NCI-H1694 (cell line): ENCODE results near the gene LIMS3.
"Not testable (repeated sequence)": the region's sequence is repeated elsewhere in the genome, so short reads cannot be mapped to it uniquely, and the experiment has no call there.

Experiments used
- DNase-seq: peaks from one replicate; lab custom pipeline; 2025; lab: John Stamatoyannopoulos, UW

LIMS3 gene, protein sequence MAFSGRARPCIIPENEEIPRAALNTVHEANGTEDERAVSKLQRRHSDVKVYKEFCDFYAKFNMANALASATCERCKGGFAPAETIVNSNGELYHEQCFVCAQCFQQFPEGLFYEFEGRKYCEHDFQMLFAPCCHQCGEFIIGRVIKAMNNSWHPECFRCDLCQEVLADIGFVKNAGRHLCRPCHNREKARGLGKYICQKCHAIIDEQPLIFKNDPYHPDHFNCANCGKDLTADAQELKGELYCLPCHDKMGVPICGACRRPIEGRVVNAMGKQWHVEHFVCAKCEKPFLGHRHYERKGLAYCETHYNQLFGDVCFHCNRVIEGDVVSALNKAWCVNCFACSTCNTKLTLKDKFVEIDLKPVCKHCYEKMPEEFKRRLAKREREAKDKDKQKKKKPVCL

DNA sequence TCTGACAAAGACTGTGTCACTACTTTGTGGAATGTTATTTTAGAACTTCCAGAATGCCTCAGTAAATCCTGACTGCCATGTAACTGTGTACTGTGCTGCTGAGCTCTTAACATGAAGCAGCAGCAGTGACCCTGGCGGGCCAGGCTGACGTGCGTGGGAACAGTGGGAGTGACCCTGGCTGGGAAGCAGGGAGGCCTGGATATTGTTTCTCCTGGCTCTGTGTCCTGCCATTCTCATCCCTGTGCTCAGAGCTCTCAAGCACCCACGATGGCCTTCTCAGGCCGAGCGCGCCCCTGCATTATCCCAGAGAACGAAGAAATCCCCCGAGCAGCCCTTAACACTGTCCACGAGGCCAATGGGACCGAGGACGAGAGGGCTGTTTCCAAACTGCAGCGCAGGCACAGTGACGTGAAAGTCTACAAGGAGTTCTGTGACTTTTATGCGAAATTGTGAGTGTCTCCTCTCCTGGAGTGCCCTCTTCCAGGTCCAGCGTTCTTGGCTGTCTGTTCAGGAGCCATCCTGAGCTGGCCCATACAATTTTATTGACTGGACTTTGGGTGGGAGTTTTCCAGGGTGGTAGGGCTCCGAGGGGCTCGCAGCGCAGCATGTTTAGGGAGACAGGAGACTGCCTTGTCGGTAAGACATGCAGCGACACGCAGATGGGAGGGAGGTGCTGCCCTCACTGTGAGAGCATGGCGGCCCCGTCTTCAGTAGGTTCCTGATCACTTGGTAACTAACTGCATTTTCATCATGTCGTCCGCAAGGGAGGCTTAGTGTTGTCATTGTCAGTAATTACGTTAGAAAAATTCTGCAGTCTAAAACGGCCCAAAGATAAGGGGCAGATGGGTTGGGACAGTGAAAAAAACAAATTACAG, at the start of gene LIMS3:
Gene LIMS3, plus strand, starts transcription at position 227 of the 875 bp plus-strand sequence. Its CDS starts 41 bp downstream, at position 268.
- not testable (repeated sequence) for DNase-seq

DNA sequence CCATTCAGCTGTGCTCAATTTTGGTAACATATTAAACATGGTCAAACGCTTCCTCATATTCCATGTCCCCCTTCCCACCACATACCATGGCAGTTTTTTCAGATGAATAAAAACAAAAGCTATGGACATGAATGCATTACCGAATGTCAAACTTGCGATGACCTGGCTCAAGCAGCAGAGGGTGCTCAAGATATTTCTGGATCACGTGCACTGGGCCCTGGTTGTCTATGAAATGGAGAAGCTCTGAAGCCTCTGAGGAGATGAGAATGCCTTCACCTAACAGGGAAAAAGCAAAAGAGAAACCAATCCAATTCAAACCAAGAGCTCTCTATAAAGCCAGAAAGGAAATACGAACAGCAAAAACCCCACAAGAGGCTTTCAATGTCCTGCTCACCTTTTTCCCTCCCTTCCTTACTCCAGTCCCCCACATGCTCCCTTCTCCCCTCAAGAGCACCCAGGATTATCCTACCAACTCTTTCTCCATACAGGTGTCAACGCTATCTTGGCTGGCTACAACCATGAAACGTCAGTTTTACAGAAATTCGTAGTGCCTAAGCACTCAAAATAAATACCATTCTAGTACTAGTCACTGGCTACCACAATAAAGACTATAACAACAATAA, 27.2 kb upstream of the LIMS3 start:
- not testable (repeated sequence) for DNase-seq

DNA sequence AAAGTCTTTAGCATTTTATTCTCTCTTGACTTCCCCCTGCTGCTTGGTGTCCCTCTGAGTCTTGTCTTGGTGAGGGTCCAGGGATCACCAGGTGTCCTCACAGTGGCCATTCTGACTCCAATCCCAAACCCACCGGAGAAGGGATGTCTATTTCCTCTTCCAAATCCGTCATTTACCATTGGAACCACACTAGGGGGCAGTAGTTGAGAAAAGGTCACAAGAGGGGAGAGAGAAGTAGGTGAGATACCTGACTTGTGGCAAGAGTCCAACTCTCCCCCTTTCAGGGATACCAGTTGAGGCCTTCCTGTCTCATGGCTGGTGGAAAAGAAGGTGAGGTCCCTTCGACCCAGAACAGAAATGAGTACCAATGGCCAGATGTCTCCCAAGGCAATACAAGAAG, 21.9 kb upstream of the LIMS3 start:
- DNase-seq: not testable (repeated sequence)

DNA sequence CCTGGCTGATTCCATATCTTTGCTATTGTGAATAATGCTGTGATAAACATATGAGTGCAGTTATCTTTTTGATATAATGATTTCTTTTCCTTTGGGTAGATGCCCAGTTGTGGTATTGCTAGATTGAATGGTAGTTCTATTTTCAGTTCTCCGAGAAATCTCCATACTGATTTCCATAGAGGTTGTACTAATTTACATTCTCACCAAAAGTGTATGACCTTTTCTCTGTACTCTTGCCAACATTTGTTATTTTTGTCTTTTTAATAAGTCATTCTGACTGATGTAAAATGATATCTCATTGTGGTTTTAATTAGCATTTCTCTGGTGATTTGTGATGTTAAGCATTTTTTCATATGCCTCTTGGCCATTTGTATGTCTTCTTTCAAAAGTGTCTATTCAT, 16.4 kb upstream of the LIMS3 start:
- not testable (repeated sequence) for DNase-seq

DNA sequence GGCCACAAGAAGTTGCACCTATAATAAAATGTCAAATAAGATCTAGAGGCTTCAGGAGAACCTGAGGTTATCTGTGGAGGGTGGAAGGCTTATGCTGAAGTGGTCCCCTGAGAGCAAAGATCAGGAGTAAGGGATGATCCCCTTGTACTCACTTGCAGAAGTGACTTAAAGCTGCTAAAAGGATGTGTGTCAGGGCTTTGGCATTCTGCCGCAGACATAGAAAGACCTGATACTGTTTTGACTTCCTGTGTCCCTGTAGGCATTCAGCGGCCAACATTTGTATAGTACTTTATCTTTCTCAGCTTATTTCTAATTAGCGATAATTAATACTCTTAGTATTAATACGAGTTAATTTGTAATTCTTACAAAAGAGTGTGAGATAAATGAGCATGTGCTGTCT, 10.1 kb upstream of the LIMS3 start:
- not testable (repeated sequence) for DNase-seq

DNA sequence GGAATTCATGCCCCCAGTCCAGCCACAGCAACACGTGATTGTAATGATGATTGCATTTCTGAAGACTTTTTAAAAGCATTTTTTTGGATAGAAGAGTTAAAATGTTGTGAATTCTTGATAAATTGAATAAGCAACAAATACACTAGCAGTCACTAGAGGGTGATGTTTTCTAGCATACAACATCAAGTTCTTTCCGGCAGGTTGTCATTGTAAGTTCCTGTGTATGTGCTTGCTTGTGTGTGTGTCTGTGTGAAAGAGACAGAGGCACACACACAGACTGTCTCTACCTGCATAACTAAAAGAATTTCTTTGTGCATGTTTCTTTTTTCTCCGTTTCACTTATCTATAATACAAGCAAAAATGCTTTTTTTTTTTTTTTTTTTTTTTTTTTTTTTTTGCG, 8.6 kb upstream of the LIMS3 start:
- DNase-seq: not testable (repeated sequence)

DNA sequence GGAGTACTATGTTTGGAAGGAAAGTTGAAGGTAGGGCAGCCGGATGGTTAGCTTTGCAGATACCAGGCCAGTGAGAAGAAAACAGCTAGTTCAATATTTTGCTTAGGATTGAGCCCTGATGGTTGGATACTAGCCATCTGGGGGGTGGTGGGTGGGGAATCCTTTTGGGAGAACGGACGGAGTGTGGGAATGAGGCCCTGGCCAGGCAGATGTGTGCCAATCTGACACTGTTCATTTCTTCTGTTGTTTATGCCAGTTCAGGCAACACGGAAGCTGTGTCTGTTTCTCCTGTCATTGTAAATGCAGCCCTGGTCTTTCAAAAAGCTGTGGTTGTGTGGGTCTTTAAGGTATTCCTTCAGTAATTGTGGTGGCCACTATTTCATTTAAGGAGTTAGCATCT, 7.5 kb upstream of the LIMS3 start:
- not testable (repeated sequence) for DNase-seq

DNA sequence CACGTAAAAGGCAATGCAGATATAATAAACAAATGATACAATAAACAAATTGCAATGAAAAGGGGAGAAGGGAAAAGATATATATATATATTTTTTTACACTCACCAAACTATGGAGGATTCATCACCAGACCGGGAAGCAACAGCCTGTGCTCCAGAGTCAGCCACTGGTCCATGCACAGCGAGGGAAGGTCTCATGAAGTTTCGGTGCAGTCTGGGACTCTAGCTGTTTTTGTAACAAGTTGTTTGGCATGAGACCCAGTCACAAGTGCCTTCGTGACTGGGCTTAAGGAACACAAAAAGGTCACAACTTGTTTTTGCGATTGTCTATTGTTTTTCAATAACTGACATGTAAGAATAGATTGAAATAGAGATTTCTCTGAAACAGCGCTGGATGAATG, 4.8 kb upstream of the LIMS3 start:
- DNase-seq: not testable (repeated sequence)

DNA sequence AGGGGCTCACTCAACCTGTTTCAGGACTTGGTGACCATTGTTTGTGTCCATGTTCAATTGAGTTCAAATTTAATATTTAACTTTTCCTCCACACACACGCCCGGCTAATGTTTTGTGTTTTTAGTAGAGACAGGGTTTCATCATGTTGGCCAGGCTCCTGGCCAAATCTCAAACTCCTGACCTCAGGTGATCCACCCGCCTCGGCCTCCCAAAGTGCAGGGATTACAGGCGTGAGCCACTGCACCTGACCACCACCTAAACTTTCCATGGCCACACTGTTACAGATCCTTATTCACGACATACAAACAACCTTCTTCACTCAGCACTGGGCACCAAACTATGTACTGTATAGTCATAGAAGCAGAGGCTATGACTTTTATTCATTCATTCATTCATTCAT, 4.3 kb upstream of the LIMS3 start:
- not testable (repeated sequence) for DNase-seq

DNA sequence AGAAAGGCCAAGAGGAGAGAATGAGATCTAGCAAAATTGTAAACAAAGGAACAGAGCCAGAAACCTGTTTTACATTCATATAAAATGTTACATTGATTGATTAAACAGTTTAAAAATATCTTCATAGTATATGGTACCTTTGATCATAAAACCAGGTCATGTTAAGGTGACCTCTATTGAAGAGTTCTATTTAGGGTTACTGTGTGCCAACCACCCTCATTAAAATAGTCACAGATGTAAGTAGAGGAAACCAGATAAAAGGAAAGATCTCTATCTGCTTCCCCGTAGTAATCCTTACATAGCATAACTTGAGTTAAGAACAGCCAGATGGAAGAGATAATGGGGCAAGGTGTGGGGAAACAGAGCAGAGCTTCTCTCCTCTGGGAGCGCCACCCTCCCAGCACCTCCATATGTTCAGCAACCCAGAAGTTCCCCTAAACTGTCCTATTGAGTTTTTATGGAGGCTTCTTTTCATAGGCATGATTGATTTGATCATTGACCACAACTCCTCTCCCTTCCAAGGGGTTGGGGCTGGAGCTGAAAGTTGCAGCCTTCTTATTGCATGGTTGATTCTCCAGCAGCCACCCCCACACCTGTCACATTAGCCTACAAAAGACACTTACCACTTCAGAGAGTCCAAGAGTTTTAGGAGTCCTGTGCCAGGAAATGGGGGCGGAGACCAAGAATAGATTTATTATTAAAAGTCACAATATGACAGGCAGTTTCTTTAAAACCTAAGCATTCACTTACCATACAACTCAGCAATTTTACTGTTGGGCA, 3.2 kb upstream of the LIMS3 start:
- DNase-seq: not testable (repeated sequence)

DNA sequence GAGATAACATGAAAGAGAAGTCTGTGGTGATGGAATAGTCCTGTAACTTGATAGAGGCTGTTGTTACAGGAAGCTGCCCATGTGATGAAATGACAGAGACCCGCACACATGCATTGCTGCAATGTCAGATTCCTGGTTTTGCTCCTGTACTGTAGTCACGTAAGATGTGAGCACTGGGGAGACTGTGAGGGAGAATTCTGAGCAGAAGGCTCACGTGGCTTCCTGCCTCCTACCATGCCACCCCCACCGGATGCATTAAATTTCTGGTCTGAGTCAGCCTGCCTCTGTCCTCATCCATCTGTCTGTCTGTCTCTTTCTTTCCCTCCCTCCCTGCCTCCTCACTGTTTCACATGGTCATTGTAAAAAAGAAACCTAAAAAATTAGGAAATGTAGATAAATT, 2.3 kb upstream of the LIMS3 start:
- not testable (repeated sequence) for DNase-seq

DNA sequence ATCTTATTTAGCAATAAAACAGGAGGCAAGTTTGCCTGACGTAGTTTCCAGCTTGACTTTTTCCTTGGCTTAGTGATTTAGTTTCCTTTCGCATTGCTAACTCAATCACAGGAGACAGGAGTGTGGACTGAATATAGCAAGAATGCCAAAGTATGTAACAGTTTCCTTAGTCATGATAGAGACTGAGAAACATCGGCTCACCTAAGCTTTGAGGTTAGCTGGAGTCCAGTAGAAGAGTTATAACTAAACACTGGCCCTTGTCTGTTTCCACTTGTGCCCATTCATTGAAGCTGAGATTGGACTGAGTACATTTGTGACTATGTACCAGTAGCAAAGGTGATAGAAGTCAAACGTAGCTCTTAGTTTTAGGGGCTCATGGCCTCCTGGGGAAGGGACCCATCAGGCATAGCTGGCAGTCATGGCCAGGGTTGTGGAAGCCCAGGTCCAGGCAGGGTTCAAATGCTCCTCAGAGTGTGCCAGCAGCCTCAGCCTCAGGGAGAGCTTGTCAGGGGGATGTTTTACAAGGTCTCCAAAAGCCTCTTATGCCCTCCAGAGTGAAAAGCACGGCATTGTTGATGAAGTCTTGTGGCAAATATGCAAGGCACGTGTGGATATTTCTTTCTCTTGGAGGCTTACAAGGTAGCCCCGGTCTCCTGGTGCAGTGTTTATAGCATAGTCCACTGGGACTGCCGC, 573 bp upstream of the LIMS3 start:
- DNase-seq: not testable (repeated sequence)

DNA sequence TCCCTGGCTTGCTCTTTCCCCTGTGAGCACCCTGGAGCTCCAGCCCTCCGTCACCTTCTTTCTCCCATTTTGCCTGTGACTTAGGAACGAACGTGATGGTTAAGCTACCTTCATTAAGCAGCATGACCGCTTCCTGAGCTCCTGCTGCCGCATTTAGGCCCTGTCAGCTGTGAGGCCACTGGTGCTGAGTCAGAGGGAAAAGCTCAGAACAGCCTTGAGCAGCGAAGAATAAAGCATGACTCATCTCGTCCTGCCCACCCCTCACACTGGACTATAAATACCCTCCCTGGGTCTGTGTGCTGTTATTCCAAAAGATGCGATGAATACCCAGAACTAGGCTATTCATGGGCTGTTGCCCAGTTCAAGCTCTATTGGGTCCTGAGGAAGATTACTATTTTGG, 7.3 kb downstream of the LIMS3 start:
- DNase-seq: not testable (repeated sequence)

DNA sequence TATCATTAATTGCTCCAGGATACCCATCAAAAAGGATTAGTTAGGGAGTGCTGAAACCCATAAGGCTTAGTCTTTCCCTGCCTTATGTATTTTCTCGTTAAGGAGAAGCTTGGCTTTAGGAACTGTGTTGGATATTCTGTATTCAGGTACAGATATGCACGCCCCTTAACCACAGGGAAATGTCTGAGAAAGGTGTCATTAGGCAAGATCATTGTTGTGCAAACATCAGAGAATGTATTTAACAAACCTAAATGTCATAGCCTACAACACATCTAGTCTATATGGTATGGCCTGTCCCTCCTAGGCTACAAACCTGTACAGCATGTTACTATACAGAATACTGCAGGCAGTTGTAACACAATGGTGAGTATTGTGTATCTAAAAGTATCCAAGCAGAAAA, 10.1 kb downstream of the LIMS3 start:
- DNase-seq: not testable (repeated sequence)

DNA sequence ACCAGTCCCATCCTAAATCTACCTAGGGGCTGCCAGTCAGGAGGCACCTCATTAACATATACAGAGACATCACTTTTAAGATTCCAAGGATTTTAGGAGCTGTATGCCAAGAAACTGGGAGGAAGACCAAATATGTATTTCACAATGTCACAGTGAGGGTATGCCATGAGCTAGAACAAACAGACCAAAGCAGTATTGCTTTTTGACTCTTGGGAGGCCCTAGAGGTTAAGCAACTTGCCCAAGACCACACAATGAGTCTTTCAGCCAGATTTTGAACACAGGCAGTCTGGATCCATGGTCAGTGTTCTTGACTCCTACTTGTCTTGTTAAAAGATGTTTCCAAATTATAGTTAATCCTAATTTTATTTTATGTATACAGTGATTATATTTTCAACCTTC, 12.3 kb downstream of the LIMS3 start:
- not testable (repeated sequence) for DNase-seq

DNA sequence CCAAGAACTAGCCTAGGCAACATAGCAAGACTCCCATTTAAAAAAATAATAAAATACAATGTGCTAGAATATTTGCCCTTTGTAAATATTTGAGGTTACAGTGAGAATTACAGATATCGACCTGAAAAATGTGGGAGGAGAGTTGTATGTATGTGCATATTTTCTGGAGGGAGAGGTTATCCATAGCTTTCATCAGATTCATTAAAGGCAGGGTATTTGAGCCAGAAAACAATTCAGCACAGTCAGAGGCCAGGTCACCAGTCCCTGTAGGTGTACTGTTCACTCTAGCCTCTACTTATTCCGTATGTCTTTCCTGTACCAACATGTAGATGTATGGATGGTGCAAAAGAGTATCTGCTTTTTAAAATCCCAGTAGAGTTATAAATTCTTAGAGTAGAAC, 15.4 kb downstream of the LIMS3 start:
- not testable (repeated sequence) for DNase-seq

DNA sequence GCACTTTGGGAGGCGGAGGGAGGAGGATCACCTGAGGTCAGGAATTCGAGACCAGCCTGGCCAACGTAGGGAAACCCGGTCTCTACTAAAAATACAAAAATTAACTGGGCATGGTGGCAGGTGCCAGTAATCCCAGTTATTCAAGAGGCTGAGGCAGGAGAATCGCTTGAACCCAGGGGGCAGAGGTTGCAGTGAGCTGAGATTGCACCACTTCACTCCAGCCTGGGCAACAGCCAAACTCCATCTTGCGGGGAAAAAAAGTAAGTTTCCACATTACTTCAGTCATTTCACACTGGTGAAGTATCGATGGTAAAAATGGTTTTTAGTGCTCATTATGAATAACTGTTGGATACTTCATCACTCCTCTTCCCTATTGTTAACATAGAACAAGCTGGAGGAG, 16.1 kb downstream of the LIMS3 start:
- not testable (repeated sequence) for DNase-seq

DNA sequence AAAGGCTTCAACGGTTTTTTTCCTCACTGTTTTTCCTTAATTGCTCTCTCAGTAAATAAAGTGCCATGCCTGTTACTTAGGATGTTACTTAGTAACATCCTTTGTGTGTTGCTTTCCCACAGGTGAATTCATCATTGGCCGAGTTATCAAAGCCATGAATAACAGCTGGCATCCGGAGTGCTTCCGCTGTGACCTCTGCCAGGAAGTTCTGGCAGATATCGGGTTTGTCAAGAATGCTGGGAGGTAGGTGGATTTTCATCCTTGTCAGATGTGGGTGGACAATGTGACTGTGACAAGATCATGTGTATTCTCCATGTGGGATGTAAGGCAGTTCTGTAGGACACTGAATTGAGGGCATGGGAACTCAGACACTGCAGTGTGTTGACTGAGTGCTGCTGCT, 17.3 kb downstream of the LIMS3 start:
- DNase-seq: not testable (repeated sequence)

DNA sequence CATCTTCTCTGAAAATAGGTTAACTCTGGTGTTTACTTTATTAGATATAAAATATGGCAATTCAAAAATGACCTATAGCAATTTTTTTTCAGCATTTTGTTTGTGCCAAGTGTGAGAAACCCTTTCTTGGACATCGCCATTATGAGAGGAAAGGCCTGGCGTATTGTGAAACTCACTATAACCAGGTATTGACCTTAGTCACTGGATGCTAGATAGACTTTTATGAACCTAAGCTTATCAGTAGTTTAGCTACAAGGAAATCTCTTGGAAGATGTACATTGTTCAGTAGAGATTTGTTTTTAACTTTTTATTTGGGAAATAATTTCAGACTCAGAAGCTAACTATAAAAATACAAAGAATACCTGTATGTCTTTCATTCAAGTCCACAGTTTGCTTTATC, 21.7 kb downstream of the LIMS3 start:
- not testable (repeated sequence) for DNase-seq

DNA sequence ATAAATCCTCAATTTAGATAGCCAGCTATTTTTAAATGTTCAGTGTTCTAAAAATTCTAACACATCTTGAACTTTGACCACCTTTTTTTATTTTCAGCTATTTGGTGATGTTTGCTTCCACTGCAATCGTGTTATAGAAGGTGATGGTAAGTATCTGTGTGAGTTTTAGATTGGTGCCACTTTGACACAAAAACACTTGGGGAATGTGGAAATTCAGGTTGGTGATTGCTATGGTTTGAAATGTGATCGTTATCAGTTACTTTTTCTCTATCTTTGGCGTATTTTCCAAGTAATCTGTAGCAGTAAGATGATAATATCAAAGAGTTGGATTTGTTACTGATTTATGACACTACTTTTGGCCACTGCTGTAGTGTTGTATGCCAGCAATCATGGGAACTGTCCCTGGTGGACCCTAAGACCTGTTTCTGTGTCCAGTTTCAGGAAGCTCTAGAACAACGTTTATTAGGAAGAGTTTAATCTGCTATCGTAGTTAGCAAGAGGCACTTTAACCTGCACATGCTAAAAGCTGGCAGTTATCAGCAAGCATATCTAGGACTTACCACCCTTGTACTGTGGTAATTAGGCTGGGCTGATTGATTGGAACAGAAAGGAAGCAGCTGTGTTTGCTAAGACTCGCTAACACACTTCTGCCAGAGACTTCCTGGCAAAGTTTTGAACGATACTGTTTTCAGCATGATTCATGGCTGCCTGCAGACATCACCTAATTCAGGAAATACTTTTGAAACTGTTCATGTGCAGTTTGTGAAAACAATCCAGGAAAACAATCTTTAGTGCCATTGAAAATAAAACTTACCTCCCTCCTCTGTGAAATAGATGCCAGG, 23.3 kb downstream of the LIMS3 start:
- DNase-seq: not testable (repeated sequence)
